PFSK-1 (cell line): ENCODE results near the gene CNTNAP5.

Source experiments
- POLR2AphosphoS5 ChIP-seq: IDR thresholded peaks from 2 replicates; pipeline ENCODE4 v1.6.1; 2012; ENCODE audit warnings: low read depth, mild to moderate bottlenecking, control low read depth, low read length, moderate library complexity
- REST ChIP-seq, 2 experiments: IDR thresholded peaks; 2 replicates each; pipeline versions ENCODE4 v1.6.1 to v1.8.0; 2011 to 2012; ENCODE audit warnings: low read depth in 2 of 2, low read length in 2 of 2, control low read depth in 1 of 2, inconsistent platforms in 1 of 2, mild to moderate bottlenecking in 1 of 2, moderate library complexity in 1 of 2; ENCODE audit not compliant: insufficient read depth in 1 of 2
- TAF1 ChIP-seq: IDR thresholded peaks from 2 replicates; pipeline ENCODE4 v1.6.1; 2012; ENCODE audit warnings: low read length, control low read depth, borderline replicate concordance; ENCODE audit not compliant: insufficient read depth

DNA sequence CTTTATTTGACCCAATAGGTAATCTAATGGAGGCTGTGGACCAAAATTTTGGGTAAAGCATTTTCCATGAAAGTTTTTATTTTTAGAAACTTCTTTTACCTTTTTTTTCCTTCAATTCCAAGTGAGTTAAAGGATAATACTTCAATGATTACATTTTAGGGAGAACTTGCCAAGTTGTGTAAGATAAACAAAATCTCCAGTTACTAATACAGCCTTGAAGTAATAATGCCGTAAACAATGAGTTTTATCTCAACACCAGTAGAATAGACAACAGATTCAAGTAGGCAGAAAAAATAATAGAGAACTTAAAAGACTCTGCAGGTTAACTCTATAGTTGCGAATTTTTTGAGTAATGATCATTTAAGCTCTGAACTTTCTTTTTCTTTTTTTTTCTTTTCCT, 807.4 kb downstream of the CNTNAP5 start:
- TF ChIP-seq POLR2AphosphoS5 (no peak), TAF1 (no peak), REST (IDR thresholded peaks at IDR 0.05; ENCODE audit: insufficient read depth in 1 of 2, low read depth in 2 of 2, low read length in 2 of 2) (no peak)
